ENCODE results near the gene MAP1B.

MAP1B gene

DNA sequence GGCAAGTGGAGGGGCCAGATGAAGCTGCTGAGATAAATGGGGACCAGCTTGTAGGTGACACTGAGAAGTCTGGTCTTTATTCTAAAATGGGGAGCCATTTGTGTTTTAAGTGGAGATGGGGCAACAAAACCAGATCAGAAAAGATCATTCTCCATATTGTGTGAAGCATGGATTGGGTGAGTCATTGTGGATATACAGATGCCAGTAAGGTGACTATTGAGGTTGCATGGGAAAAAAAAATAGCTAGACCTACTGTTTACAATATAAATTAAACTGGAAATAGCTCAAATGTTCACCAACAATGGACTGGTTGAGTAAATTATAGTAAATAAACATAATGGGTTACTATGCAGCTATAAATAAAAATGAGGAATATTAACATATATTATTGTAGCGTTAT is 5.4 kb upstream of the MAP1B start:
- DNase-seq, result no peak

DNA sequence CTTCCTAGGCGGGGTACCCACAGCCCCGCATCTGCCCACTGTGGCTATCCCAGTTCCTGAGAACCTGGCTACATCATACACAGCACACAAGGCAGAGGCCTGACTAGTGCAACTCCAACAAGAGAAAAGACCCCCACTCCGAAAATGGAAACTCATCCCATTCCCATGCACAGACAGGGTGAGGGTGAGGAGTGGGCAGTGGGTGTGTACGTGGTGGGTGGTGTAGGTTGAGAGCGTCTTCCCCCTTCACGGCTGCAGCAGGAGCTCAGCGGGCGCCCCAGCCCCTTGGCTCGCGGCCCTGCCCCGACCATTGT is 501 bp upstream of the MAP1B start:
- DNase-seq, result no peak

DNA sequence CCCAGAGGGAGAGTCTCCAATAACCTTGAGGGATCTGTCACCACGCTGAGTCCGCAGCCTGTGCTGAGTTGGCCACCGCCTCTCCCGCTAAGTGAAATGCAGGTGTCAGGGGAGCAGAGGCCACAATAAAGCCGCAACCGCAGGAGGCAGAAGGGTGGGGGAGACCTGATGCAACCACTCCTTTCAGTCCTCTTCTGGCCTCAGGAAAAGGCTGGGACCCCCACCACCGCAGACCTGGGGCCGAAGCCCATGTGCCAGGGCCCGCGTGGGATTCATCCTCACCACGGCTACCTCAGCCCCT is 576 bp downstream of the MAP1B start:
- DNase-seq, result no peak

DNA sequence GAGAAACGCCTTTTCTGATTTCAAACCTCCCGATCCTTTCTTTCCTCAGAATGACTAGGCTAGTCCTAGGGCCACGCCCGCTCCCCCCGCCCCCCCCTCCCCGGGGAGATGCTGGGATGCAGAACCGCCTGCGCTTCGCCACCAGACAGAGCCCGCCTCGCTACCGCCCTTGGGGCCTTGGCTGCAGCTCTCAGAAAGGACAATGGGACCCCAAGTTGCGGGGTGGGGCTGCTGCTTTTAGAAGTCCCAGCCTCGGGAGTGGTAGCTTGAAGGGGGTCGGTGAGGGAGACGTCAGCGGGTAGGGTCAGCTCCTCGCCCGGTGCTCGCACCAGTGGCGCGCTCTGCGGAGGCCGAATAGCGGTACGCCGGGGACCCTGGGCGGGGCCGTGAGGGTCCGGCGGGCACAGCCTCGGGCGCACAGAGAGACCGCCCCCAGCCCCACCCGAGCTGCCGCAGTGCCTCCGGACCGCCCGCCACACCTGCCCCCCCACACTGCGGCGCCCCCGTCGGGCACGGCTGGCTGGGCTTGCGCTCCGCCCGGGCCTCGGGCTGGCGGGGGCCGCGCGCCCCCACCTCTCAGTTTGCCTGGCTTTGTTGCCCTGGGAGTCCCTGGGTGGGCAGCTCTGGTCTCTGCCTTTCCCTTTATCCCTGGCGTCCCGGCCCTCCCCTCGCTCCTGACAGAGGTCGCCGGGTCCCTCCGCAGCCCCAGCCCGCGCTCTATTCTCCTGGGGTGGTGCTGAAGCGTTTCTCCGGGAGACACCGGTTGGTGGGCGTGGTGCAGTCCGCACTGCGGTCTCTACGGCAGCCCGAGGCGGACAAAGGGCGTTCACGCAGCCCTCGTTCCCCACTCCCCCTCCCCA is 1.2 kb downstream of the MAP1B start:
- no peak for DNase-seq

DNA sequence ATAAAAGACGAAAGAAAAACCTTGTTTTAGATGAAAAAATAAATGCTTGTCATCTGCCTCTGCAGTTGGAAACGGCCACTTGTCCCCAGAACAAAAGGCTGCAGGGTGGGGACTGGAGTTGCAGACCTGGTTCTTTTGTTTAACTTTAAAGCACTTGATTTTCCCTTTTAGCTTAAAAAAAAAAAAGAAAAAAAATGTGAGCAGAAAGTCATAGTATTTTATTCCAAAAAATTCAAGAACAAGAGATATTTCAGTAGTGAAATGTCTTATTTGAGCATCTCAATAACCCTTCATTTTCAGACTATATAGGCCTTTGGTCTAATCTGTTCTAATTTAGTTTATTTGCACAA is 1.8 kb downstream of the MAP1B start:
- DNase-seq, result no peak

DNA sequence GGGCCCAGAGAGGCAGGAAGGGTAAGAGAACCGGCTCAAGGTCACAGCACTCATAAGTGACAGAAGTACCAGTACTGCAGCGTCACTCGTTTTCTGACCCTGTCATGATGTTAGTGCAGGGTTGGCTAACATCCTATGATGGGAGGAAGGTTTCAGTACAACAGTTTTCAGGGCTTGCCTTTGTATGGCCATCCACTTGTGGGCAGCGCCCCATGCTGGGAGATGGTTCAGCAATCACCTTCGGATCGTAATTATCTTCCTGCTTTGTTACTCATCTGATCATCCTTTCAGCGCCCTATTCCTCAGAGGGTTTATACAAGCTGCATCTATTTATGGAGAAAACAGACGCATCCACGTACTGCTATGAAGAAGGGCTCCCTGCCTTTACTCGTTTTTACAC is 2.4 kb downstream of the MAP1B start:
- DNase-seq, result no peak

DNA sequence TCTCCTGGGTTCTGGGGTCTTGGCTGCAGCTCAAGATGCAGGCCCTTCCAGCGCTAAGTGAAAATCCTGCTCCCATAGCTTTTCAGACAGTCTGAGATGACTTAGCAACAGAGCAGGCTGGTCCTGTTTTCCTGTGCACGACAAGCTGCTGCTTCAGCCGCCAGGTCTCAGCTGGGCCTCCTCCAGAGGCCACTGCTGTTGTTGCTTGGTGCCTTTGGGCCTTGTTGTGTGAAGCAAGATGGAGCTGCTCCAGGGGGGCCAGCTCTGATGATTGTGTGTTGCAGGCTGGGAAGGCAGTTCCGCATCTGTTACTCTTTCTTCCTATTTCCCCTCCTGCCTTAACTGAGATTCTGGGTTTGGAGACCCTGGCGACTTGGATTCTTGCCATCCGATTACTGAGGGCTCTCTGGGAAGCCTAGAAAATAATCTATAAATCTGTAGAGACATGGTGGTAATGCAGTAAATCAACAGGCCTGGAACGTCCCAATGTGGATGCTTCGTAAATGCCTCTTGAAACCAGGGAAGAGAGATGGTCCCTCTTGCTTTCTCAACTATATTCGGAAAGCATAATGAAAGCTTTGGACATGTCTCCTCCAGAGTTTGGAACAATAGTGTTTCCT is 3.2 kb downstream of the MAP1B start:
- no peak for DNase-seq

DNA sequence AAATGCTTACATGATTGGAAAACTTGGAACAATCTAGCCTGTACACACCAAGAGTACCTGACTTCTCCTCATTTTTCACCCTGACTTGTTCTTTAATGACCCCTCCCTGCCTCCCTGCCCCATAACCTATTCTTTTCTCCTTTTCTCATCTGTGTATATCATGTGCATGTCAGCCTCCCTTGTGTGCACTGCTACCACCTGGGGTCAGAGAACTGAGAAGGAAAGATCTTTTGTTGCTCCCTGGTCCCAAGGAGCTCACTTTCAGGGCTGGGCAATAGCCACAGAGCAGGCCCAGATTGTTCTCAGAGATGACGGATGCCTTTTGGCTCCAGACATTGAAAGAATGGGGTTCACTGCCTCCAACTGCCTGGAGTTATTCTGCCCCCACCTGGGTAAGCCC is 5.1 kb downstream of the MAP1B start:
- no peak for DNase-seq

DNA sequence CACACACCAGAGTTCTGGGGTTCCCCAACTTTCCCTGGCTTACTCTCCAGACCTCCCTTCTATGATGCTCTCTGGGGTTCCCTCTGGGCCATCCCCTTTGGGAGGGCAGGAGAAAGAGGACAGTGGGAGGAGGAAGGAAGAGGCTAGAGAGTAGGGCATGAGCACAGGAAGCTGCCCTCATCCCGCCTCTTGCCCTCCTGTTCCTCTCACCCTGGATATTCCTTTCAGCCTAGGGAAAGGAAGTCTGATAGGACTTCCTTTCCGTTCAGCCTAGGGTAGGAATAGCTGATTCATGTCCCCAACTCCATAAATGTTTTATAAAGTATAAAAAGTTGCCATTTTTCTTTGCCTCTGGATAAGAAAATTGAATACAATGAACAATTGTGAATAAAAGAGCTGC is 7.4 kb downstream of the MAP1B start:
- DNase-seq, result no peak

DNA sequence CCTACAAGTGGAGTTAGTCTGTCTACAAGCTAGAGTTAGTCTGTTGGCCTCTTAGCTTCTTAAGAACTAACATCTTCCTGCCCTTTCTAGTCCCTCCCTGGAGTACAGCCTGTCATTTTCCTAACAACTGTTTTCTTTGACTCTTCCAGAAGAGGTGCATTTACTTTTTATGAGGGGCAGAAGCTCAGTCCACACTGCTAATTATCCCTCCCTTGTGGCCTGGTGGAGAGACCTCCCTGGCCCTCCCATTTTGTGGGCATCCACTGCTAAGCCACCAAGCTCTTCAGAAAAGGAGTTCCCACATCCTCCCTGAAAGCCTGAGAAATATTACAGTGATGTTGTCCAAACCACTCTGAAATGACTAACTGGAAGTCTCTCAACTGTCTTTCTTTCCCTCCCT is 8.0 kb downstream of the MAP1B start:
- no peak for DNase-seq

DNA sequence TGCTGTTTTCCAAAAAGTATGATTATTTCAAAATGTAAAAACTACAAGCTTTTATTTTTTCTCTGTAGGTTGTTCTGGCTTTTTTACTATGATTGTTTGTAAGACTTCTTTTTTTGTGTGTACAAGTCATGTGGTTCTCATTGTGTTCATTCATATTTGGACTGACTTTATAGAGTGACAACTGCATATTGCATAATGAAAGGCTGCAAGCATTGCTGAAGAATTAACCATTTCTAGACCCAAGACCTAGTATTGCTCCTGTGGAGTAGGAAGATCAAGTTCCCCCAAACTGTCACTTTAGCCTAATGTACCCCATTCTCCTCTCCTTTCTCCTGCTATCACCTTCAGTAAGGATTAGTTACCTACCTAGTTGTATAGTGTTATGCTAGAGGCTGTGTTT is 10.0 kb downstream of the MAP1B start:
- DNase-seq, result no peak

DNA sequence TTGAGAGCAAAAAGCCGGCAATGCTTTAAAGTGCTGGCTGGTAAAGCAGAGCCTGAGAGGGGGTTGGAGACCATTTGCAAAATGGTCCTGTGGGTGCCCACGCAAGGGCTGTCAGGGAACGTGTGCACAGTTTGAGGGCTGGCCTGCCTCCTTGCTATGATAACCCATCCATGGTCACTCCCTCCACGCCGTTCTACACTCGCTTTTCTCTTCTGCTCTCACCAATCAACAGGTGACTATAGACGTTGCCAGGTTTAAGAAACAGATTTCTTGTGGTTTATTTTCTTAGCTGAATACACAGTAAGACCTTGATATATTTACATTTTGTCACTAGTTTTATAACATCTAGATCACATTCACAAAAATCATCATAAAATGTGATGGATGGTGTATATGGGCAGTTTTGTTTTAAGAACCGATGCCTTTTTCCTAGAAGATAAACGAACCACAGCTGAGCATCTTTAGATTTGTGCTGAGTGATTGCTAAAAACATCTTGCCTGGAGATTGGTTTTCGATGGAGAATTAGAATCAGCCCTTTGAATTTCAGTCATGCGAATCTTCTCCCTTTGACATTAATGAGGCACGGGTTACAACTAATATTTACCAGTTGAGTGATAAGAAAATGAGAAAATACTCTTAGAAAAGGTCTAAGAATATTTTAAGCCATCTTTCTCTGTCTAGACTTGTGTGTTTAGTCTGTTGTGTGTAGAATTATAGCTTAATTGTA is 13.9 kb downstream of the MAP1B start:
- no peak for DNase-seq

DNA sequence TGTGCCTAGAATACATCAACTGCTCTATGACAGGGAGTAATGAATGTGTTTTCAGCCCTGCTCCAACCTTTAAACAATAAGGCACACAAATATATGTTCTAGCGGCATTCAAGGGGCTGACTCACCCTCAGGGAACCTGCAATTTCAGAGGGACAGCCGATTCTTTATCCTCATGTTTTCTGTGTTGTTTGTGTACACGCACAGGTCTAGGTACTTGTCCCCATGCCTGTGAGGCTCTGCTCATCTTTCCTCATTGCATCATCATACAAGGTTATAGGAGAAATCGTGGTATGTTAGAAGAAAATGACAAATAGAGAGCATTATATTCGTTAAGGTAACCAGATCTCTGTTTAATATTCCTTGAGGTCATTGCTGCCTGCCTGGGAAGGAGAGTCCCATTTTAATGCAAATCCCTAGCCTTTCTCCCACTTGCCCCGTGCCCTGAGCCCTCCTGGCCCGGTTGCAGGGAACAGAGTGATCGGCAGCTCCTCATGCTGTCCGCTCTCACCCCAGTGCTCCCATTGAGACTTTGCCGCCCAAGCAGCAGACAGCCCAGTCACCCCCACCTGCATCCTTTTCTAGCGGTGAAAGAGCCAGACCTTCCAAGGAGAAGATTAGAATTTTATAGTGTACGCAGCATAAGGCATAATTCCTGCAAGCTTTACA is 14.6 kb downstream of the MAP1B start:
- DNase-seq, result no peak

DNA sequence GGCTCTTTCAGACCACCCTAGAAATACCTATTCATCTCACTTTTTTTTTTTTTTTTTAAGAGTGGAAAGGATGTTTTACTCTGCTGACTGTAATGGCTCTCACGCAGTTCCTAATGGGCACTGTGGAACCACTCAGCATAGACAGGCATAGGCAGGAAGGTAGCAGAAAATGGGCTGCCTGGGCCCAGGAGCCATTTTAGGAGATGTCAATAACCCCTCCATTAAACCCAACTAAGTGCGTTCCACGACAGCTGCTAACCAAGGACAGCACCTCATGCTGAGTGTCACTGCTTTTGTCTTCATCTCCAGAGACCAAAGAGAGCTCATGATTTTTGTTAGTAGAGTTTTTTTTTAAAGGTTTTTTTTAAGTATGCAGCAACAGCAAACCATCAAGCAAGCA is 15.3 kb downstream of the MAP1B start:
- DNase-seq, result no peak

DNA sequence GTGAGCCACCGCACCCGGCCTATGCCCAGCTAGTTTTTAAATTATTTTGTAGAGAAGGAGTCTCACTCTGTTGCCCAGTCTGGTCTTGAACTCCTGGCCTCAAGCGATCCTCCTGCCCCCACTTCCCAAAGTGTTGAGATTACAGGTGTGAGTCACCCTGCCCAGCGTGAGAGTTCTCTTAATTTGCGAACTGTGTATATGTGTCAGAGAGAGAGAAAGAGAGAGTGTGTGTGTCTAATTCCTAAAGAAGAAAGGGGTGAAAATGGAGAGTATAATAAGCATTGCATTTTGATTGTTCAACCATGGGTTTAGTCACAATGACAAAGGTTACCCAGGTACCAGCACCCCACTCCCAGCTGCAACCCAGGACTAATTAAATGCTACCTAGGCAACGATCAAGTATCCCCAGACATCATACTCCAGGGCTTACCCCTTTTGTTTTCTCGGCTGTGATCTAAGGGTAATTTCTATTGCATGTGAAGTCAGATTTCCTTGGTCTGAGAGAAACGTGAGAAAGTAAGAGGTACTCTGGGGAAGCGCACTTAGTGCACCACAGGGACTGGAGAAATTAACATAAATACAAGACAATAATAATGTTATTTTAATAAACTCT is 16.6 kb downstream of the MAP1B start:
- DNase-seq, result no peak

DNA sequence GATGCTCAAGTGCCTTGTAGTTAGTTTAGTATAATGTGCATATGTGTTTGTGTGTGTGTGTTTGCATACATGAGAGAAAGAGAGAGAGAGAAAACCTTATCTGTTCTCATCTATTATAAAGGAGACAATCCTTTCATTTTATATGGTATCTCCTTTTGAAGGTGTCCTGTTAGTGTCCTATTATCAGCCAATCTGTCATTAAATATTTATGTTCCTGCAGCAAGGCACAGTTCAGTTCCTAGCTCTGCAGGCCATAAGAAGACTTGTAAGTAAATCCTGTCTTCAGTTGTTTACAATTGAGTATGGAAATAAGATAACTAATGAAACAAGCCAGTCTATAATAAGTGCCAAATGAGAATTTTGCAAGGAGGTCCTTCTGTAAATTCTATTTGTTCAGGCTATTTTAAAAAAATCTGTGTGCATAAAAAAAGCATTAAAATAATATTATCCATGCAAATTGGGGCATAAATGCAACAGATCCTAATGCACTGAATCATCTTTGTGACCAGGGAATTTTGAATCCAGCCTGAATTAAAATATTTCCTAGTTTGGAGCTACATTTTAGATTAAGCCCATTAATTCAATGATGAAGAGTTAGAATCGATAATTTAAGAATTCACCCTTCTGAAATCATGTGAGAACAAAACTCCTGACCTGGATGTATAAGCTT is 18.1 kb downstream of the MAP1B start:
- no peak for DNase-seq

DNA sequence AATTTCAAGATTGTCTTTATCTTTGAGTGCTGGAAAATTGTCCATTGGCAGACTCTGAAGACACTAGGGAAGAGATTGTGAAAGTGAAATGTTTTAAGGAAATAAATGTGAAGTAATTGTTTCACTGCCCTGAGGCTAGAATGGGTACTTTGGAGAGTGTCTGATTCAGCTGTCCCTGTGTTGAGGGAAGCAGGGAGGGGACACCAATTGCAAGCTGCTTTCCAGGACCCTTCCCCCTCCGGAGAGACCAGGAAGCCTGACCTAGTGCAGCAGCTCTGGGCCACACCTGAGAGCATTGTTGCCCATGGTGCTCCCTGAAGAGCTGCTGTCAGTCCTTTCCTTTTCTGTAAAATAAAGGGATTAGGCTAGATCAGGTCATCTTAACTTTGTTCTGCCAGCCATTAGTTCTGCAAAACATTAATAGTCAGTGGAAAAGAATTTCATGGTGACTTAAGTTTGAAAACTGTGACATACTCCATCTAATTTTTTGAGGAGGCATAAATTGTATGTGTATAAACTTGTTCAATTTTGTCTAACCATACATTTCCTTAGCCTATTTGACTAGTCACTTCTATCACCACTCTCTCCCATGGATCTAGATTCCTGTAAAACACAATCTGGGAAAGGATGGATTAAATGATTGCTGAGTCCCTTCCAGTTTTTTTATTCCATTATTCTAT is 18.8 kb downstream of the MAP1B start:
- no peak for DNase-seq

DNA sequence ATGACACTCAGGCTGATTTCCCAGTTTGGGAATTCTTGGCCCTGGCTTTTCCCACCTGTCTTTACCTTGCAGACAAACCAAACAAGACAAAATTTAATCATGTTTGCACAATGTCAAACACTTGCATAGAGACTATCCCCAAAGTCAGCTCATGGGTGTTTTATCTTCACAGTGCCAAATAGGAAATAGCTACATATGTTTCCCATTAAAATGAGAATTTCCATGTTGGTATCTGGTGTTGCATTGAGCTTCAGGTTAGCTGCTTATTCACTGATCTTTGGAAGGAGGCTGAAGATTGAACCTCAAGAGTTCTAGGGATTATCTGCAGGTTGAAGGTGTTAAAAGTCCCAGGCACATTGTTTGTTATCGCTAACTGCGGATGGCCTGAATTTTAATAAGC is 19.5 kb downstream of the MAP1B start:
- DNase-seq, result no peak

DNA sequence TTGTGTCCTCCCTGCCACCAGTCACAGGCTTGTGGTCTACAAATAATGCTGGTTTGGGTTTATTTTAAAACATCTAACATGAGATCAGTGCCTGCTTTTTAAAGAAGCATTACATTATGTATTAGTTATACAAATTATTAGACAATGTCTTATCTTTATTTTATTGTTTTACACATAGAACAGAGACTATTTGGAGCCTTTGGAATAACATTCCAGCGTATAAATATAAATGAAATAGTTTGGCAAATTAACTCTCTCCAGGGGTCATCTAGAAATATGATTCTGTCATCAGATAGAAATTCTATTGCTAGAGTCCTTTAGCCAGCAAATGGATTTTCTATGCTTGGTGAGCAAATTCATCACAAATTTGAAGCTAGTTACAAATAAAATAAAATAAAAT is 22.4 kb downstream of the MAP1B start:
- no peak for DNase-seq

DNA sequence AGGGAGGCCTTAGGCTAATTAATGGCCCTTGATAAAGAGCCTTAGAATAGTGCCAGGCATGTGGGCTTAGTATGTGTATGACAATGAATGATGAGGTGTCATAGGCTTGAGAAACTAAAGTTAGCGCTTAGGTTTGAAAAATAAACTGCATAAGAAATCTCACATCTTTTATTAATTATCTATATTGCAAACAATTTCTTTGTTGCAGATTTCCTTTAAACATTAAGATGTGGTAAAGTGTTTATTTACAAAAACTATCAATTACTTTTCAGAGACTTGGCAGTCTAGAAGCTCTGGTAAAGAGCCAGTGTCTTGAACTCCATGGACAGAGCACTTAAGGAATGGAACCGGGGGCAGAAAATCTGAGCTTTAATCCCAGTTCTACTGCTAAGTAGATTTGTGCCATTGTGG is 23.1 kb downstream of the MAP1B start:
- no peak for DNase-seq

DNA sequence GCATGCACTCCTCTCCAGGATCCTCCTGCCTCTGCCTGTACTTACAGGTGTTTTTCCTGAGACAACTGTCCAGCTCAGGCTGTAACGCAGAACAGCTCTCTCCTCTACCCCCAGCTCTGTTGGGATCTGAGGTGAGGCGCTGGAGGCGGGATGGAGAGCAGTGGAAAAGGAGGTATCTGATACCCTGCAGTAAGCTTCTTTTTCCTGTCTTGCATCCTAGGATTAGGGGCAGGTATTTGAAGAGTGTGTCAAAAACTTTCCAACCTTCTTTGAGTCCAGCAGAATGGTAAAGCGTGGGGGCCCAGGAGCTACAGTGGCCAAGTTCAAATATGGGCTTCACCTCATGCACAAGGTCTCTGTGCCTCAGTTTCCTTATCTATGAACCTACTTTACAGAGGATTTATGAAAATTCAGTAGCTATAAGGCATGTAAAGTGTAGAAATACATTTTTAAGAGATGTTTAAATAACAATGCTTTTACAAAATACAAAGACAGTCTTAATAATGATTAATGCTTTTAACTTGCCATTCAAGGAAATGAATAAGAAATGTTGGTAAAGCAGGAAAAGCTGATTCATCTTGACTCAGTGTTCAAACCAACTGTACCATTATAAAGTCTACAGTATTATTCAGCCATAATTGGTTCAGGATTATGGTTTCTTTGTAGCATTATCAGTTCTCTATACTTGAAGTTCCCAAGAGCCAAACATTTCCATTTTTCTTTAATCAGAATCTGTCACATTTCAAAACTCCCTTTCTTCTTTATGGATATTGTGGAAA is 26.1 kb downstream of the MAP1B start:
- DNase-seq, result no peak
